ENCODE measurements around the gene KLF16. TPM values are rescaled to one million over a fixed set of nuclear protein-coding genes. Genes with fewer than 3 reads are reported as not detected.
A peak's percentile ranks its signal among the peaks of the same experiment; 100 is the strongest.

KLF16 gene
- total and polyA plus RNA-seq, 10 of the 15 experiments (the other 5 are each of a cell fraction or from before 2014, with no cell fraction given): 0.03 to 41.2 (median 2.6) TPM

- H3K4me2 ChIP-seq (ENCODE audit: control insufficient read depth, insufficient read depth): peak overlapping the region; percentile 86
- intact Hi-C loops (cut with micrococcal nuclease; ENCODE audit: unreplicated experiment): no loop called here
- H3K9me3 ChIP-seq (replicated peaks; ENCODE audit: control insufficient read depth, insufficient read depth, low read length): no peaks in the 10 kb centered on the region
- BruUV-seq (replicated peaks): no TSS peak
- ChIA-PET RAD21 (ENCODE audit: unreplicated experiment) (interaction anchor here (0.6 to 1.5 kb wide), 3 partner anchors 9 to 20 kb away, joined by 3 to 7 read pairs (median 3); no protein-coding TSS in a partner anchor), POLR2A (interaction anchor here (0.6 to 2.7 kb wide), 9 partner anchors 8 to 1012 kb away, joined by 3 to 12 read pairs (median 5); no protein-coding TSS in a partner anchor), SMC1A (ENCODE audit: uncharacterized antibody, unreplicated experiment) (interaction anchor here (2.0 kb wide), 1 partner anchor 20 kb away, joined by 6 read pairs; no protein-coding TSS in a partner anchor), CTCF (interaction anchor here (1.1 to 2.4 kb wide), 4 partner anchors 12 to 59 kb away, joined by 3 to 7 read pairs (median 4); no protein-coding TSS in a partner anchor)
- H3K27me3 ChIP-seq (replicated peaks in 1 of 2; ENCODE audit: control insufficient read depth in 2 of 2, insufficient read depth in 2 of 2, low read length in 1 of 2): no peaks in the 10 kb centered on the region
- peaks cover 9% of the 10 kb centered on the region; the same call in 1 of the 2 replicates for H4K20me1 ChIP-seq (ENCODE audit: control insufficient read depth, insufficient read depth)
- H3K36me3 ChIP-seq (ENCODE audit: control insufficient read depth in 2 of 2, insufficient read depth in 2 of 2, low read length in 1 of 2): peaks cover 0 to 6% of the 10 kb centered on the region in 2 experiments; a peak in 2 of 4 replicates
- in situ Hi-C loops (cut with MboI): no loop called here
- no peak overlapping the region; the same call in 1 of the 2 replicates for H2AFZ ChIP-seq (ENCODE audit: control insufficient read depth, low read depth, low read length)
- 0% methylated on average over 44 of the region's 56 CpGs for WGBS (ENCODE audit: insufficient coverage, insufficient replicate concordance, low lambda C conversion rate, missing lambda C conversion rate)
- FAIRE-seq: no peak
- peaks cover 21% of the 10 kb centered on the region for H3K4me1 ChIP-seq (ENCODE audit: control insufficient read depth, insufficient read depth, low read length)
- peak; percentile 8 for ATAC-seq
- peaks cover 34% of the 10 kb centered on the region for H3K79me2 ChIP-seq (ENCODE audit: control insufficient read depth, insufficient read depth, low read length)
- H3K4me3 ChIP-seq: peak overlapping the region; percentile 99
- no peak for DNase-seq (ENCODE audit: low read depth, low spot score)
- peak overlapping the region; percentile 82 for H3K27ac ChIP-seq (ENCODE audit: control insufficient read depth, insufficient read depth)
- peak overlapping the region; percentile 96 for H3K9ac ChIP-seq (ENCODE audit: control insufficient read depth, insufficient read depth, low read length)
- 0 out of 2 replicates have a peak, but pooled peaks have one; percentile 18 for TF ChIP-seq IKZF1 (conservative IDR thresholded peaks at IDR 0.05)
- TF ChIP-seq GABPA (IDR thresholded peaks at IDR 0.05; ENCODE audit: low read depth): no peak
- TF ChIP-seq TARDBP (IDR thresholded peaks at IDR 0.05; ENCODE audit: borderline replicate concordance): no peak
- no peak for TF ChIP-seq PAX8 (IDR thresholded peaks at IDR 0.05)
- TF ChIP-seq, protein P1, sequence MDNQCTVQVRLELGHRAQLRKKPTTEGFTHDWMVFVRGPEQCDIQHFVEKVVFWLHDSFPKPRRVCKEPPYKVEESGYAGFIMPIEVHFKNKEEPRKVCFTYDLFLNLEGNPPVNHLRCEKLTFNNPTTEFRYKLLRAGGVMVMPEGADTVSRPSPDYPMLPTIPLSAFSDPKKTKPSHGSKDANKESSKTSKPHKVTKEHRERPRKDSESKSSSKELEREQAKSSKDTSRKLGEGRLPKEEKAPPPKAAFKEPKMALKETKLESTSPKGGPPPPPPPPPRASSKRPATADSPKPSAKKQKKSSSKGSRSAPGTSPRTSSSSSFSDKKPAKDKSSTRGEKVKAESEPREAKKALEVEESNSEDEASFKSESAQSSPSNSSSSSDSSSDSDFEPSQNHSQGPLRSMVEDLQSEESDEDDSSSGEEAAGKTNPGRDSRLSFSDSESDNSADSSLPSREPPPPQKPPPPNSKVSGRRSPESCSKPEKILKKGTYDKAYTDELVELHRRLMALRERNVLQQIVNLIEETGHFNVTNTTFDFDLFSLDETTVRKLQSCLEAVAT (IDR thresholded peaks at IDR 0.05): no peak
- no peak for TF ChIP-seq SUZ12 (IDR thresholded peaks at IDR 0.05; ENCODE audit: unreplicated experiment)
- peak; percentile 18; the same call in 1 of the 2 replicates for TF ChIP-seq RELB (IDR thresholded peaks at IDR 0.05; ENCODE audit: low read depth)
- TF ChIP-seq RBBP5 (conservative IDR thresholded peaks at IDR 0.05): no peak
- peak; percentile 67 for TF ChIP-seq POLR2A (IDR thresholded peaks at IDR 0.05; ENCODE audit: low read depth, low read length)
- no peak for TF ChIP-seq FOXM1 (IDR thresholded peaks at IDR 0.05; ENCODE audit: low read depth, low read length)
- no peak for TF ChIP-seq ESRRA (IDR thresholded peaks at IDR 0.05; ENCODE audit: low read length)
- TF ChIP-seq CEBPB (IDR thresholded peaks at IDR 0.05; ENCODE audit: borderline replicate concordance in 1 of 2, low read depth in 2 of 2, low read length in 2 of 2): no peak
- no peak for TF ChIP-seq NR2F1 (conservative IDR thresholded peaks at IDR 0.05)
- TF ChIP-seq, protein P2, sequence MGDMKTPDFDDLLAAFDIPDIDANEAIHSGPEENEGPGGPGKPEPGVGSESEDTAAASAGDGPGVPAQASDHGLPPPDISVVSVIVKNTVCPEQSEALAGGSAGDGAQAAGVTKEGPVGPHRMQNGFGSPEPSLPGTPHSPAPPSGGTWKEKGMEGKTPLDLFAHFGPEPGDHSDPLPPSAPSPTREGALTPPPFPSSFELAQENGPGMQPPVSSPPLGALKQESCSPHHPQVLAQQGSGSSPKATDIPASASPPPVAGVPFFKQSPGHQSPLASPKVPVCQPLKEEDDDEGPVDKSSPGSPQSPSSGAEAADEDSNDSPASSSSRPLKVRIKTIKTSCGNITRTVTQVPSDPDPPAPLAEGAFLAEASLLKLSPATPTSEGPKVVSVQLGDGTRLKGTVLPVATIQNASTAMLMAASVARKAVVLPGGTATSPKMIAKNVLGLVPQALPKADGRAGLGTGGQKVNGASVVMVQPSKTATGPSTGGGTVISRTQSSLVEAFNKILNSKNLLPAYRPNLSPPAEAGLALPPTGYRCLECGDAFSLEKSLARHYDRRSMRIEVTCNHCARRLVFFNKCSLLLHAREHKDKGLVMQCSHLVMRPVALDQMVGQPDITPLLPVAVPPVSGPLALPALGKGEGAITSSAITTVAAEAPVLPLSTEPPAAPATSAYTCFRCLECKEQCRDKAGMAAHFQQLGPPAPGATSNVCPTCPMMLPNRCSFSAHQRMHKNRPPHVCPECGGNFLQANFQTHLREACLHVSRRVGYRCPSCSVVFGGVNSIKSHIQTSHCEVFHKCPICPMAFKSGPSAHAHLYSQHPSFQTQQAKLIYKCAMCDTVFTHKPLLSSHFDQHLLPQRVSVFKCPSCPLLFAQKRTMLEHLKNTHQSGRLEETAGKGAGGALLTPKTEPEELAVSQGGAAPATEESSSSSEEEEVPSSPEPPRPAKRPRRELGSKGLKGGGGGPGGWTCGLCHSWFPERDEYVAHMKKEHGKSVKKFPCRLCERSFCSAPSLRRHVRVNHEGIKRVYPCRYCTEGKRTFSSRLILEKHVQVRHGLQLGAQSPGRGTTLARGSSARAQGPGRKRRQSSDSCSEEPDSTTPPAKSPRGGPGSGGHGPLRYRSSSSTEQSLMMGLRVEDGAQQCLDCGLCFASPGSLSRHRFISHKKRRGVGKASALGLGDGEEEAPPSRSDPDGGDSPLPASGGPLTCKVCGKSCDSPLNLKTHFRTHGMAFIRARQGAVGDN (IDR thresholded peaks at IDR 0.05): no peak
- TF ChIP-seq CTCF (IDR thresholded peaks at IDR 0.05 in 2 of 3, conservative IDR thresholded peaks at IDR 0.05 in 1 of 3; ENCODE audit: control insufficient read depth in 2 of 3, extremely low read depth in 1 of 3, insufficient read depth in 1 of 3, low read depth in 3 of 3, low read length in 3 of 3): no peak
Measured at GRCh38 chr19:1884719-1885334, 21.4 kb upstream of the KLF16 start.
